GM12865 (cell line): ENCODE results near the gene CCDC87.

Experiments used
- DNase-seq: peaks from one replicate; pipeline ENCODE4 v3.0.0; 2010; ENCODE audit warnings: low read depth
- H3K4me3 ChIP-seq: 2 replicates; pipeline ENCODE4 v1.5.1; 2011; ENCODE audit warnings: mild to moderate bottlenecking, low read depth, low read length, control low read depth
- TF ChIP-seq, protein P1 (sequence below): IDR thresholded peaks from 2 replicates; pipeline ENCODE4 v1.5.1; 2011; ENCODE audit warnings: low read length, control low read depth, low read depth, inconsistent platforms; ENCODE audit not compliant: insufficient read depth; ENCODE audit errors: missing control alignments

The CCDC87 gene

DNA sequence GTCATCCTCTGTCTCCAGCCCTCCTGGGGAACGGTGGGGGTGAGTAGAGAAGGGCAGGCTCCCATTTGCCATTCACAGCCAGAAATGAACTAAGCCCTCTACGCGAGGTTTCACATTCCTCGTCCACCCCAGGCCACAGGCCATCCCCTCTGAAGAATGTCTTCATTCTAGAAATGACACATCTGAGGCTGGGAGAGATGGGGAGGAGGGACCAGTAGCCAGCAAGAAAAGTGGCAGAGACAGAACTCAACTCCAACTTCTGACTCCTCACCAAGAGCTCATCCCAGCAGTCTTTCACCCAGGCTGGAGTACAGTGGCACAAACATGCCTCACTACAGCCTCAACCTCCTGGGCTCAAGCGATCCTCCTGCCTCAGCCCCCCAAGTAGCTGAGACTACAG lies 27.9 kb downstream of the CCDC87 start:
- H3K4me3 ChIP-seq: no peak overlapping the region
- TF ChIP-seq, protein P1, sequence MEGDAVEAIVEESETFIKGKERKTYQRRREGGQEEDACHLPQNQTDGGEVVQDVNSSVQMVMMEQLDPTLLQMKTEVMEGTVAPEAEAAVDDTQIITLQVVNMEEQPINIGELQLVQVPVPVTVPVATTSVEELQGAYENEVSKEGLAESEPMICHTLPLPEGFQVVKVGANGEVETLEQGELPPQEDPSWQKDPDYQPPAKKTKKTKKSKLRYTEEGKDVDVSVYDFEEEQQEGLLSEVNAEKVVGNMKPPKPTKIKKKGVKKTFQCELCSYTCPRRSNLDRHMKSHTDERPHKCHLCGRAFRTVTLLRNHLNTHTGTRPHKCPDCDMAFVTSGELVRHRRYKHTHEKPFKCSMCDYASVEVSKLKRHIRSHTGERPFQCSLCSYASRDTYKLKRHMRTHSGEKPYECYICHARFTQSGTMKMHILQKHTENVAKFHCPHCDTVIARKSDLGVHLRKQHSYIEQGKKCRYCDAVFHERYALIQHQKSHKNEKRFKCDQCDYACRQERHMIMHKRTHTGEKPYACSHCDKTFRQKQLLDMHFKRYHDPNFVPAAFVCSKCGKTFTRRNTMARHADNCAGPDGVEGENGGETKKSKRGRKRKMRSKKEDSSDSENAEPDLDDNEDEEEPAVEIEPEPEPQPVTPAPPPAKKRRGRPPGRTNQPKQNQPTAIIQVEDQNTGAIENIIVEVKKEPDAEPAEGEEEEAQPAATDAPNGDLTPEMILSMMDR: no peak
- DNase-seq: no peak

DNA sequence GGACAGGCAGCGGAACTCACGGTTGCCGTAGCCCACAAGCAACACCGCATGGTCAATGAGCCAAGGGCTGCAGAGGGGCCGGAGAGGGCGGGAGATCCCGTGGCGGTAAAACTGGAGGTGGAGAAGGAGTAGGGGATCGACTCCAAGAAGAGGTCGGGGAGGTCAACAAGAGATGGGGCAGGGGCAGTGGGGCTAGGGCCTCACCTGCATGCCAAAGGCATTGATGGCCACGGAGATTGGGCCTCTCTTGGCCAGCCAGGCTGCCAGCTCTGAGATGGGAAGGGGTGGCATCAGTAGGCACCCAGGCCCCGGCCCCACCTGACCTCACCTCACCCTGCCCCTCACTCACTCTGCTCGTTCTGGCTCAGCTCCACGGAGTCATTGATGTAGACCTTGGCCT lies 28.3 kb downstream of the CCDC87 start:
- DNase-seq: no peak
- TF ChIP-seq, protein P1: no peak
- no peak overlapping the region for H3K4me3 ChIP-seq

DNA sequence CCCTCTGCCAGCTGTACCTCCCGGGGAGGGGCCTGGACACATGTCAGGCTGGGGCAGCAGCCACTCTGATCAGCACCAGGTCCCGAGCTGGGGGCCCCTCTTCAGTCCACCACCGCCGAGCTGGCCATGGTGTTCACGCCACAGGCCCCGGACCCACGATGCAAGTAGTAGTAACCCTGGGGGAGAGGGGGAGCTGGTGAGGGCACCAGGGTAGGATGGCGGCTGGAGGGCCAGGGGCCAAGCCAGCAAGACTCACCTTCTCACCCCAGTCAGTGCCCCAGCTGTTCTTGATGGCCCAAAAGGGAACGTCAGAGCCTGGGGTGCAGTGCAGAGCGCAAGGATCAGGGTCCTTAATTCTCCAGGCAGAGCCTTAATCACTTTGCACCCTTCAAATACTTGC lies 29.0 kb downstream of the CCDC87 start:
- TF ChIP-seq, protein P1: no peak
- no peak overlapping the region for H3K4me3 ChIP-seq
- no peak for DNase-seq

DNA sequence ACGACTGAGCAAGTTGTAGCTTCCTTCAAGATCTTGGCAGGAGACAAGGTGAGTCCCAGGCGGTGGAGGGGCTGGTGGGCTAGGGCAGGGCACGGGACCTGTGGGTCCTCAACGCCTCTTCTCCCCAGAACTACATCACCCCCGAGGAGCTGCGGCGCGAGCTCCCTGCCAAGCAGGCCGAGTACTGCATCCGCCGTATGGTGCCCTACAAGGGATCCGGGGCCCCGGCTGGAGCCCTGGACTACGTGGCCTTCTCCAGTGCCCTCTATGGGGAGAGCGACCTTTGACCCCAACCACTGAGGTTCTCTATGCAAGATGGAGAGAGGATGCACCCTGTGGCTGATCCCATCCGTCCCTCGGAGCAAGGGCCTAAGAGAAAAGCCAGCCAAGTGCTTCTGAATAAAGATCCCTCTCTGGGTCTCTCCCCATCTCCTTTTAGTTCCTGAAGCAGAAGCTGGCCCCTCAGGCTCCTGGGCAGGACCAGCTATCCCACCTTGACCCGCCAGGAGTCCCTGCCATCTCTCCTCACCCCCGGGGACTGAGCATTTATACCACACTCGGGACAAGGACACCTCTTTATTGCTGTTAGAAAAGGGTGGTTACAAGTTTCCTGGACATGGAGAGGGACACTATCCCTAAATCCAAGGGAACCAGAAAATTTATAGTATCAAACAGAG lies 29.8 kb downstream of the CCDC87 start:
- no peak for DNase-seq
- TF ChIP-seq, protein P1: no peak
- H3K4me3 ChIP-seq: no peak overlapping the region

DNA sequence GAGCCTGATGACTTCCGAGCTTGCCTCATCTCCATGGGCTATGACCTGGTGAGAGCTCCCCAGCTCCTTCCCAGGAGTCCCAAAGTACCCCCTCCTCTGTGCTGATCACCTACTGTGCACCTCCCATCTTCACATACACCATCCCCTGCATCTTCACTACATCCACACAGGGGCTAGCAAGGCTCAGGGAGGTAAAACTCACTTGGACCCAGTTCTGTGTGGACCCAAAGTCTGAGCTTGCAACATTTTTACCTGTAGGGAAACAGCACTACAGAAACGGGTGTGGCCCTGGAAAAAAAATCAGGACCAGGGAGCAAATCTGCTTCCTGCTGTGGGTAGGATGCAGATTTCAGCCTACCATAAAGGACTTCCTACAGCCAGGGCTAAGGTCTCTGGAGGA lies 30.6 kb downstream of the CCDC87 start:
- DNase-seq: no peak
- TF ChIP-seq, protein P1: no peak
- no peak overlapping the region for H3K4me3 ChIP-seq

DNA sequence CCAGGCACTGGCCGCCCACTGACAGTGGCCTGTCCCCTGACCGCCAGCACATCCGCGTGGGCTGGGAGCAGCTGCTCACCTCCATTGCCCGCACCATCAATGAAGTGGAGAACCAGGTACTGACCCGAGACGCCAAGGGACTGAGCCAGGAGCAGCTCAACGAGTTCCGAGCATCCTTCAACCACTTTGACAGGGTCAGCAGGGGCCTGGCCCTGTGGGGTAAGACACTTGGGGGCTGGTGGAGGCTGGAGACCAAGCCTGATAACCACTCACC lies 31.0 kb downstream of the CCDC87 start:
- TF ChIP-seq, protein P1: no peak
- H3K4me3 ChIP-seq: no peak overlapping the region
- DNase-seq: no peak
